Stimulated activated CD8-positive, alpha-beta memory T cell treated with anti-CD3 and anti-CD28 coated beads, Interleukin-15, amount 100 ng/mL, for 1 hour (primary cell): ENCODE data around the gene SMU1.
"Not testable (repeated sequence)": the region's sequence is repeated elsewhere in the genome, so short reads cannot be mapped to it uniquely, and the experiment has no call there.

Experiments used
- DNase-seq: peaks from one replicate; pipeline ENCODE4 v3.0.0-alpha.2; 2020; ENCODE audit warnings: low read depth

Gene SMU1

DNA sequence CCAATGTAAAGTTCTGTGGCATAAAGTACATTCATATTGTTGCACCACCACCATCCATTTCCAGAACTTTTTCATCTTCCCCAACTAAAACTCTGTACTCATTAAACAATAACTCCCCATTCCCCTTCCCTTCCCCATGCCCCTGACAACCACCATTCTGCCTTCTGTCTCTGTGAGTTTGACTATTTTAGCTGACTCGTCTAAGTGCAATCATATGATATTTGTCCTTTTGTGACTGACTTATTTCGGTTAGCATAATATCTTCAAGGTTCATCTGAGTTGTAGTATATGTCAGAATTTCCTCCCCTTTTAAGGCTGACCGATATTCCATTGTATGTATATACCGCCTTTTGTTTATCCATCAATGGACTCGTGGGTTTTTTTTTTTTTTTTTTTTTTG is 29.0 kb upstream of the SMU1 start:
- DNase-seq = no peak

DNA sequence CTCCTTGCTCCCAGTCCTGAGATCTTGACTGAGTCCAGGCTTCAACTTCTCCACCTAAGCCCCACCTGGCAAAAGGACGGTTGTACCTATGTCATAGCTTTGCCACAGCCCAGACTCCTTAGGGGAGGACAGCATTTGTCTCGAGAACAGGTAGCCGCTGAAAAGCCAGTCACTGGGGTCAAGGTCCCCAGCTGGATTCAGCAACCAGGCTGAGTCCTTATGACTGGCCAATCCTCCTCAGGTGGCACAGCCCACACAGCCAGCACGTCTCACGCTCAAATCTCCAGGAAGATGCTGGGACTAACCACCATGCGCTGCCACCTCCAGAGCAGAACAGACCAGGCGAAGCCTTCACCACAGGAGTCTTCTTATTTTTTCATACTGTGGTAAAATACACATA is 27.9 kb upstream of the SMU1 start:
- DNase-seq = no peak

DNA sequence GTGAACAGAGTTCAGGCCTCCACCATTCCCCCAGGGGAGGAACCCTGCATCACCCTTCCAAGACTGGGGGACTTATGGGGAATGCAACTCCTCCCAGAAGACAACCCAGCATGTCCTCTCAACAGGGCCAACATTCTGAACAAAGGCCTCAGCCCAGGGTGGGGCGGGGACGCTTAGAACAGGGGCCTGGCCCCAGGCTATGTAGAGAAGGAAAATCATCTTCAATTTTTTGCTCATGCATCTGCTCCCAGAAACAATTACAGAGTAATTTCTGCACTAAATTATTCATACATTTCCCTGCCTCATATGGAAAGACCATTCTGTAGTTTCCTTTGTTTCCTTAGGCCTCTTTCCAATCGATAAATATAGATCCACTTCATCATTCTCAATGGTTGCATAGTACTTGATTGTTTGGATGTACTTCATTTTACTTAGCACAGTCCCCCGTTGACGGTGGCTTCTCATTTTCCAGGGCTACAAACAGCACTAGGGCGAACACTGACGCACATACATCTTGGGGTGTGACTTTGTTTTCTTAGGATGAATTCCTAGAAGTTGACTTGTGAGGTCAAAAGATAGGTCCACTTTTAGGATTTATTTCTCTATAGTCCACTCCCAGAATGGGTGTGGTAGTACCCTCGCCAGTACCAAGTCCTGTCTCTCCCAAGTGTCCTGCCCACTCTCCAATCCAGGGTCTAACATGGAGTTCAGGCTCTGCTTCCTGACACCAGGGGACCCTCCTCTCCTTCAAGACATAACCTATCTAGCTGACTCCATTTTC is 27.2 kb upstream of the SMU1 start:
- DNase-seq = no peak

DNA sequence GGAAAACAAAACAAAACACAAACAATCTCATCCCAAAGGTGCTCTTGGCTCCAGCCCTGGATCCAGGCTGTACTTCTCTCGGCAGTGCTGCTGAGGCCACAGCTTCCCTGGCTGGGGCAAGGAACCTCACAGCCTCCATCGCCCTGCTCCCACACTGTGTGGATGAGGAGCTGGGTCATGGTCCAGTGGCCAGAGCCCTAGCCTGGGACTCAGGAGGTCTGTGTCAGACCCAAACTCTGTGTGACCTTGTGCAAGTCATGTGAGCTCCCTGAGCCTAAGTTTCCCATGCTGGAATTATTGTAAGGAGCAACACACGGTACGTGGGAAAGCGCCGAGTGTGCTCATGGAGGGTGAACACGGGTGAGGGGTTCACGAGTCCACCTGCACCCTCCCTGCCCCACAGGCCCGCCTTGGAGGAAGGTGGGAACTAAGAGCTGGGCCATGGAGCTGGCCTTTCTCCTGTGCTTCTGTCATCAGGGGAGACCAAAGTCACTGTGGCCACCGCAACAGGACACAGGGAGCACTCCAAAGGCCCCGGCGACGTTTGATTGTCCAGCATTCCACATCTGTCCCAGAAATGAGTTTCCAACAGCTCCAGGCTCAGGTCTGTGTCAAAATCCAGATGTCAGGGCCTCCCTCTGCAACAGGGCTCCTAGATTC is 26.2 kb upstream of the SMU1 start:
- DNase-seq = no peak

DNA sequence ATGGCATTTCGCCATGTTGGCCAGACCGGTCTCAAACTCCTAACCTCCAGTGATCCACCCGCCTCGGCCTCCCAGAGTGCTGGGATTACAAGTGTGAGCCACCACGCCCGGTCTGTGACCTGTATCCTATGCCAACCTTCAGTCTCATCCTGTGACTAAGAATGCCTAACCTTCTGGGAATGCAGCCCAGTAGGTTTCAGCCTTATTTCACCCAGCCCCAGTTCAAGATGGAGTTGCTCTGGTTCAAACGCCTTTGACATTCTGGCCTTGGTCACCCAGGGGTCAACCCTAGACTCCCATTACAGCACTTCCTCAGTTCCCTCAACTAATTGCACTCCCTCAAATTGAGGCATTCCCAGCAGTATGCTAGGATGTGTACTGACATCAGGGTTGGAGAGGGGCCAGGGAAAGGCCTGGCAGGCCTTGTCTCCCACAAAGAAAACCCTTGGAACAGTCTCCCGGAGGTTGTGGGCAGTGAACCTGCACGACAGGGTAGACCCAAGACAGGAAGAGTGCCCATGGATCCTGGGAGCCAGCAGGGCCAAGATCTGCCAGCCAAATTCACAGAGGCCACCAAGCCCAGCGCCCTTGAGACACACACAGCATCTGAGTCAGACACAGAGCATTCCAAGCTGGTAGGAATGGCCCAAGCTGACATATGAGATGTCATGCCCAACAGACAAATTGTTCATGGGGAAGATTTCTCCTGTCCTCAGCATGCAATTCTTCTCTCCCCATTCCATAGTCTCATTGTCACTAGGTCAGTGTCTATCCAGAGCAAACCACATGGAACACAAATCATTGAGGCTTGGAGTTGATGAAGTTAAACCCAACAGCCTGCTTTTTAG is 24.9 kb upstream of the SMU1 start:
- DNase-seq = no peak

DNA sequence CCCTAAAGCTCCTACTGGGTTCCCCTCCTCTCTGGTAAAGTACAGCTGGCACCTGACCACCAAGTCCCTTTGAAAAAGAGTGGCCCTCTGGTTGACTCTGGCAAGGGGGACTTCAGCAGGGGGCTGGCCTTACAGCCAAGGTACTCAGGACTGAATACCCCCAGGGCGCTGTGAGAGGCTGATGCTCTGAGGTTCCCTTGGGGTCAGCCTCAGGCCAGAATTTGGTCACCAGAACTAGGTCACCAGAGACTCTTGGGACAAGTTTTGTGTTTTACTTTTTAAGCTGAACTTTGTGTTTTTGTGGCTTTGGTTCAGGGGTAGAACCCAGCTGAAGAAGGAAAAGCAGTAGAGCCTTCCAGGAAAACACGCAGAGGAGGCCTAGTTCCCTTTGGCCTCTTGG is 23.3 kb upstream of the SMU1 start:
- DNase-seq = no peak

DNA sequence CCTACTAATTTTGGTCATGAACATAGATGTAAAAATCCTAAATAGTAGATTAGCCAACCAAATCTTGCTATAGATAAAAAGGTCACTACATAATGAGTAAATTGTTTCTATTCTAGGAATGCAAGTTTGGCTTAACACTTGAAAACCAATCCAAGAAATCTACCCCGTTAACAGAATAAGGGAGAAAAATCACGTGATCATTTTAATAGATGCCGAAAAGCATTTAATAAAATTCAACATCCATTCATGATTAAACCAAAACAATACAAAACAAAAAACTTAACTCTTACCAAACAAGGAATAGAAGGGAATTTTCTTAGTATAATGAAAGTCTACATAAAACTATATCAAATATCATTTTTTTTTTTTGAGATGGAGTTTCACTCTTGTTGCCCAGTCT is 20.7 kb upstream of the SMU1 start:
- DNase-seq = no peak

DNA sequence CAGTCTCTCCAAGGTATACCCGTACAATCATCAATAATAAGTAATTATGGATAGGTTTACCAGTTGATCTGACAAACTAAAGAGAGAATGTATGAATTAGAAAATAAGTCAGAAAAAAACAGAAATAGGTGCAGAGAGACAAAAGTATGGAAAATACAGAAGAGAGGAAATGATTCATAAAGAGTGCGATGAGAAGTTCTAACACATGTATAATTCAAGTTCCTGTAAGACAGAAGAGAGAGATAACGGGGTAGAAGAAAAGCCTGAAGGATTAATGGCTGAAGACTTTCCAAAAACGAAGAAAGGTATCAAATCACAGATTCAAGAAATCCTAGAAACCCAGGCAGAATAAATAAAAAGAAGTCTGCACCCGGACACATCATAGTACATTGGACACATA is 16.2 kb upstream of the SMU1 start:
- DNase-seq = no peak

DNA sequence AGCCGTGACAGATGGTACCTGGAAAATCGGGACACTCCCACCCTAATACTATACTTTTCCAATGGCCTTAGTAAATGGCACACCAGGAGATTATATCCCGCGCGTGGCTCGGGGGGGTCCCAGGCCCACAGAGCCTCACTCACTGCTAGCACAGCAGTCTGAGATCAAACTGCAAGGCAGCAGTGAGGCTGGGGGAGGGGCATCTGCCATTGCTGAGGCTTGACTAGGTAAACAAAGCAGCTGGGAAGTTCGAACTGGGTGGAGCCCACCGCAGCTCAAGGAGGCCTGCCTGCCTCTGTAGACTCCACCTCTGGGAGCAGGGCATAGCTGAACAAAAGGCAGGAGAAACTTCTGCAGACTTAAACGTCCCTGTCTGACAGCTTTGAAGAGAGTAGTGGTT is 9.2 kb upstream of the SMU1 start:
- DNase-seq = not testable (repeated sequence)

DNA sequence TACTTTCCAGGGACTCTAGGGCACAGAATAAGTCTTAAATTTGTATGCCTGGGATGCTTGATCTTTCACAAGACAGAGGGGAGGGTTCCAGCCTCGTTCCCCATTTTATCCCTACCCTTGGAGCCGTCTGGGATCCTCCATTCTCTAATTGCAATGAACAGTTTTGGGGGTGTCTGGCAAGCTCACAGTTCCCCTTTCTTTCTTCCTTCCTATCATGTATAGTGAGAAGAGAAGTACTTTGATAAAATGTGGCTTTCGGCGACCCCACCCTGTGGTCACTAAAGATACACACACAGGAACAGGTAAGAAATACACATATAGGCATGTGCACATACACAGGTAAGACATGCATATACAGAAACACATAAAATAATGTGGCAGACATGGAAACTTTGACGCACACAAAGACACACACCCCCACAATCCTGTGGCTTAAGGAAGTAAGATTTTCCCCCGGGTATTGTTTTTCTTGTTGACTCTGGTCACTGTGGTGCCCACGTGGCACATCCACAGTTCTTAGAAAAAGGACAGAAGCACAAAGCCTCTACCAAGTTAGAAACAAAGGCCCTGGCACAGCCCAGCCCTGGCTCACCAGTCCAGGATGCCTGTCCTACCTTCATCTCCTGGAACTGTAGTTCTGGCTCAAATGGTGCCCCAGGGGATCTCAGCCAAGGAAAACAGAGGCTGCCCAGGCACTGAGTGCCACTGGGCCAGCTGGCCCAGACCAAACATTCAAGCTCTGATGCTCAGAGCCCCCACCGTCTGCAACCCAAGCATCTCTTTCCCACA is 6.3 kb upstream of the SMU1 start:
- DNase-seq = no peak

DNA sequence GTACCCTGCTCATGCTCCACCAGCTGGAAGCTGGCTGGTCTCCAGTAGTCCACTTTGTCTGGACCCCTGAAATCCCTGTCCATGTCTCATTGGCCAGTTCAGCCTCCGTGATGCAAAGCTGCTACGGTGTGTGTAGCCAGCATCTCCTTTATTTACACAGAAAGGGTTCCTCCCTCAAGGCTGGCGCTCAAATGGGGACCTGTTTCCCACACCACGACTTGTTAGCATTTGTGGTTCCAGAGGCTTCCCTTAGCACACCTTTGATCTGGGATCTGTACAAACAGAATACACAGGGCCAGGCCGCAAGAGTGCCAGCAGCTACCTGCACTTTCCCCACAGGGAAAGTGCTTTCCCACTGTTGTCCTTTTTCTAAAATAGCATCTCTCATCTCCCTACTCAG is 5.7 kb upstream of the SMU1 start:
- no peak for DNase-seq

DNA sequence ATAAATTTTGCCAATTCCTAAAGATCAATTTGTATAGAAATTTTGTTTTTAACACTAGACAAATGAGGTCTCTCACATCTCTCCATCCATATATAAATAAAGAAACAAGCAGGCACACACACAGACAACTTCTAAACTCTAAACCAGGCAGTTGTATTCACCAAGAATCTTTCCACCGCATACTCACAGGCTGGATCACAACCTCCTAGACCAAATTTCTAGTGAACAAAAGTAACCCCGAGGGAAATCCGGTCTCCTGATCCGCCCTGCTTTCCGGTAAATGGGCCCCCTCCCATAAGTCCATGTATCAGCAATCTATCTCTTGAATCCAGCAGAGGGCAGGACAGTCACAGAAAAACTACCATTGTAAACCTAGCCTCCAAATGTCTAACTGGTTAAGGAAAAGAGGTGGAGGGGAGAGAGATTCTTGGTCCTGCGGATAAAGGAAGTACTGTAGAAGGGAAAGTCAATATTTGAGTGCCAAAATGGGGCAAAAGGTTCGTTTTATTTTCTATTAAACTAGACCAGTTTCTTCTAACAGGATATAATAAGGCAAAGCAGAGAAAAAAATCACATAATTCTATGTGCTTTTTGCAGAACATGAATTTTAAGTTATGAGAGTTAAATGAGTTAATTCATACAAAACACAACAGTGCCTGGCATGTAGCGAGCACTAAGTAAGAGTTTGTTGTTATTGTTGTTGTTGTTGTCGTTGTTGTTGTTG is 4.8 kb upstream of the SMU1 start:
- peak; percentile 18 for DNase-seq

DNA sequence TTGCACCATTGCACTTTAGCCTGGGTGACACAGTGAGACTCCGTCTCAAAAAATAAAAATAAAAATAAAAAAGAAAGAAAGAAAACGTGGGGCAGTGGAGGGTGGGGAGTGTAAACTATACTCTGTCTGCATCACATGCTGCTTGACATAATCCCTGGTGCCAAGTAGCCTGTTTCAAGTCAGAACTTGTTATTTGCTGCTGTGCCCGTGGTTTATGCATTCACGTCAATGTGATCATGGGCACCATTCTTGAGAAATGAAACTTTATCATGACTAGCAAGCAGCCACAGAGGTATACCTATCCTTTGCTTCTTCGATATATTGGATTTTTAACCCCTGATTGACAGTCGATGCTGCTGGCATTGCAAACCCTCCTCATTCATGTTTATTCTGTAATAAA is 4.1 kb upstream of the SMU1 start:
- no peak for DNase-seq

DNA sequence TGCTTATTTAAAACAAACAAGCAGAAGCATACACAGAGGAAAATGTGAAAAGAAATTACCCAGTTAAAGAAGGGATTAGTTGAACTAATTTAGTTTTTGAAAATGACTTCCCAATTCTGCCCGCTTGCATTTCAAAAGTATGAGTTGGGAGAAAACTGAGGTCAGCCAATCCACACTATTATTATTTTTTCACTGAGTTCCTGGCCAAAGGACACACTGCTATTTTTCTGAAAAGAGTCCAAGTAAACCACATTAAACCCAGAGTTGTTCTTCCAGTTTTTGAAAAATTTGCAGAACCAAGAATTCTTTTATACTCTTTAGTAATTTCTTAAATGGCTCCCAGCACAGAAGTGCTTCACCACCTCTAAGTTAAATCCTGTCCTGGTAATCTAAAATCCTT is 7.5 kb downstream of the SMU1 start:
- no peak for DNase-seq

DNA sequence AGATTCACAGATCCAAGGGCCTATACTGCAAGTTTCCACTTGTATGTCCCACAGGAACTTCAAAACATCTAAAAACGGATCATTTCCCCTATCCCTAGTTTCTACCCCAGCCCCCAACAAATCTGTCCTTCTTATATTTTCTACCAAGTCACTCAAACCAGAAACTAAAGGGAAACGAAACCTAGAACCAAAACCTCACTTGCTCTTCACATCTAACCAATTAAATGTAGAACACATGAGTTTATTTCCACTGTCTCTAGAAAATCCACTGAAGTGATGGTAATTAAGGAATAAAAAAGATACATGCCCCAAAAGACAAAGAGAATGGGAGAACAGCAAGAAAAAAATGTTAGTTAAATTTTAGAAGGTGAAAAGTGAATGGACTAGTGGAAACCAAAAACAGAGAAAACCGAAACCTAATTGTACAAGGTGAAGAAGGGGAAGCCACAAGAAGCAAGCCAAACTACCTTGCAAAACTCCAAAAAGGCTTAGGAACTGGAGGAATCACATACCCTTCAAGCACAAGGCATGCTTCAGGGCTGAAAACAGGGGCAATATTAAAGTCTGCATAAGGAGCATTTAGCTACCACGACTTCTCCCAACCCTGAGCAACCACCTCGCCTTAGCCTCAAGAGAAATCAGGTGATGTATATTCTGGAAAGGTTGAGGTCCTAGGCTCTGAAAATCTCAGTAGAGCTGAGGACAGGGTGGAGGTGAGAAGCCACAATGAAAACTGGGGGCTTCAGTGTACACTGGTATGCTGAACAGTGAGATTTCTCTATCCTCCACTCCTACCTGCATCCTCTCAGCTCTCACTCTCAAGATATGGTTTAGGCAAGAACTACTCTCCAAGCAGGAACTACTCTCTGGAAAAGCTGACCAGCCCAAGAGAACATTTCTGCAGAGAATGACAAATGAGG is 11.1 kb downstream of the SMU1 start:
- no peak for DNase-seq

DNA sequence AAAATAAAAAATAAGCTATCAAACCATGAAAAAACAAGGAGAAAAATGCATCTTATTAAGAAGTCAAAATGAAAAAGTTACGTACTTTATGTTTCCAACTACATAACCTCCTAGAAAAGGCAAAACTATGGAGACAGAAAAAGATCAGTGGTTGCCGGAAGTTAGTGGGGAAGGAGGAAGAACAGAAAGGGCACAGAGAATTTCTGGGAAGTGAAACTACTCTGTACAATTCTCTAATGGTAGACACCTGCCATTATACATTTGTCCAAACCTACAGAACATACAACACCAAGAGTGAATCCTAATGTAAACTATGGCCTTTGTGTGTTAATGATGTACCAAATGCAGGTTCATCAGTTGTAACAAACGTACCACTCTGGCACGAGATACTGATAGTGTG is 25.3 kb downstream of the SMU1 start:
- no peak for DNase-seq

DNA sequence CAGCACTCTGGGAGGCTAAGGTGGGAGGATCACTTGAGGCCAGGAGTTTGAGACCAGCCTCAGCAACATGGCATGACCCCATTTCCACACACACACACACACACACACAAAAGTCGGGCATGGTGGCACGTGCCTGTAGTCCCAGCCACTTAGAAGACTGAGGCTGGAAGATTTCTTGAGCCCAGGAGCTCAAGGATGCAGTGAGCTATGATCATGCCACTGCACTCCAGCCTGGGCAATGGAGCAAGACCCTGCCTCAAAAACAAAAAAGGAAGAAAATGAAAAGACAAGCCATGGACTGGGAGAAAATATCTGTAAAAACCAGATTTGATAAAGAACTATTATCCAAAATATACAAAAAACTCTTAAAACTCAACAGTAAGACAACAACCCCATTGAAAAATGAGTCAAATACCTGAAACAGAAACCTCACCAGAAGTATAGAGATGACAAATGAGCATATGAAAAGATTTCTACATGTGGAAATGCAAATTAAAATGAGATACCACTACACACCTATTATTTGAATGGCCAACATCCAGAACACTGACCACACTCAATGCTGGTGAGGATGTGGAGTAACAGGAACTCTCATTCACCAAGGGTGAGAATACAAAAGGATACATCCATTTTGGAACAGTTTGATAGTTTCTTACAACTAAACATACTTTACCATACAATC is 26.7 kb downstream of the SMU1 start:
- DNase-seq = no peak

DNA sequence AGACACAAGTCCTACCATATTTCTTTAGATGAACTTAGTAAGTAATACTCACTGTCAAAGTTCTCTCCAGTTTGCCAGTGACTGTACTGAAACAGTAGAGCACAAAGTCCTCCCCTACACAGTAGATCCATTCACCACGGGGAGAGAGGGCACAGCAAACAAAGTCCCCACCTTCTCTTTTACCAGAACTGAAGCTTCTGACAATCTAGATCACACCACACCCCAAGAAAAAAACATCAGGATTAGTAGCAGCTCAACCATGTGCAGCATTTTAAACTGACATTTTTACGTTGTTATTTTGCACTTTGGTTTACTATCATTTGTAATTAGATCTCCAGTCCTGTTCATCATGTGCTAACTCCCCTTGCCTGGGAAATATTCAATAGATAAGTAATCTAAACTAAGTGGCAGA is 28.4 kb downstream of the SMU1 start:
- DNase-seq = no peak

DNA sequence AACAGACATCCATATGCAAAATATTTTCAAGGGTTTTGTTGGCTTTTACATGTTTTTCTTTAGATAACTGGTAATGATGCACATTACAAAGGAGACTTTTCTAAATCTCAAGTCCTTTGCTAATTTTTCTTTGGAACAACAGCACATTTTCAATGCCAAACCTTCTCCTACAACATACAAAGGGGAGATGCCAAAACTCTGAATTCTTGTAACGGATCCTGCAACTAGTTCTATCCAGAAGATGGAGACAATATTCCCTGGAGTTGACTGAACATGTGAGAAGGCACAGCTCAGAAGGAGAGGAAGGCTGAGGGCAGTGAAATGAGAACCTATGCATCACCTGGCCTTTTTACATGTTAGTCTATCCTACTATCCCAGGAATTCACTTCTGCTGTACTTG is 30.4 kb downstream of the SMU1 start:
- DNase-seq = no peak
